Gastrocnemius medialis (tissue), 4 donors: ENCODE measurements around the gene PRX. TPM values are rescaled to one million over a fixed set of nuclear protein-coding genes. Genes with fewer than 3 reads are reported as not detected.

Source experiments
- ATAC-seq, 2 donors: fragments of 150-250 bp; one replicate each; pipeline ENCODE4 v1.9.1; 2016
- DNase-seq, 2 donors: peaks; one replicate each; pipeline ENCODE4 v3.0.0-alpha.2; 2019
- H3K27ac ChIP-seq, 4 donors: fragments of 200-600 bp; sonication (generic); 1 replicate in 1 of 4; 2 replicates in 3 of 4; pipeline ENCODE4 v1.5.1; 2016 to 2018; ENCODE audit warnings: mild to moderate bottlenecking in 2 of 4, moderate library complexity in 1 of 4
- H3K27me3 ChIP-seq, 3 donors: fragments of 200-600 bp; sonication (generic) in 2 of 3; 1 replicate in 1 of 3; 2 replicates in 2 of 3; pipeline versions ENCODE4 v1.5.1 to v1.6.0; 2016 to 2019; ENCODE audit warnings: mild to moderate bottlenecking in 1 of 3, moderate library complexity in 1 of 3
- H3K36me3 ChIP-seq, 2 donors: fragments of 200-600 bp; sonication (generic) in 1 of 2; one replicate each; pipeline ENCODE4 v1.5.1; 2017 to 2018
- H3K4me1 ChIP-seq, 2 donors: fragments of 200-600 bp; sonication (generic) in 1 of 2; one replicate each; pipeline ENCODE4 v1.5.1; 2016 to 2017; ENCODE audit warnings: mild to moderate bottlenecking in 2 of 2
- H3K4me3 ChIP-seq, 4 donors: fragments of 200-600 bp; sonication (generic) in 3 of 4; 1 replicate in 1 of 4; 2 replicates in 3 of 4; pipeline ENCODE4 v1.5.1; 2016 to 2019; ENCODE audit warnings: mild to moderate bottlenecking in 2 of 4
- H3K9me3 ChIP-seq, 3 donors: fragments of 200-600 bp; sonication (generic) in 2 of 3; 1 replicate in 1 of 3; 2 replicates in 2 of 3; pipeline ENCODE4 v1.5.1; 2016 to 2019
- CTCF ChIP-seq, 5 experiments: fragments of 450-650 bp in 3 of 5; fragments of 200-600 bp in 2 of 5; sonication (generic) in 2 of 5; IDR thresholded peaks in 4 of 5; conservative IDR thresholded peaks in 1 of 5; 1 replicate in 4 of 5; 2 replicates in 1 of 5; pipeline ENCODE4 v1.5.1; 2016 to 2019; ENCODE audit warnings: antibody characterized with exemption in 5 of 5, mild to moderate bottlenecking in 3 of 5, moderate library complexity in 3 of 5
- POLR2A ChIP-seq, 2 donors: fragments of 450-650 bp; IDR thresholded peaks; one replicate each; pipeline ENCODE4 v1.6.1; 2017; ENCODE audit warnings: antibody characterized with exemption in 2 of 2, mild to moderate bottlenecking in 2 of 2, moderate library complexity in 2 of 2
- in situ Hi-C, 4 donors: fragments of 200-750 bp; cut with MboI; loops; one replicate each; pipeline versions ENCODE4 v1.15.0 to v1.8.0; 2017; ENCODE audit warnings: low sequenced_read_pairs in 4 of 4
- intact Hi-C: fragments of 100-400 bp; cut with DNase I; formaldehyde crosslinking; loops from one replicate; pipeline ENCODE4 v1.15.1; 2023; ENCODE audit warnings: low total_unique reads
- total RNA-seq, 4 donors: library from RNA; depleted of rRNA; stranded (reverse); fragments of >200 nt; gene quantifications; one replicate each; pipeline versions ENCODE4 v1.1.0 to v1.2.3, GENCODE V29; 2016

The PRX gene
- total RNA-seq, 4 donors from 2014 or later, result 2.4 to 4.2 (median 3.2) TPM

- ATAC-seq, result no peak
- H3K9me3 ChIP-seq, result no peaks in the 10 kb centered on the region
- TF ChIP-seq CTCF (IDR thresholded peaks at IDR 0.05 in 4 of 5, conservative IDR thresholded peaks at IDR 0.05 in 1 of 5) (no peak), POLR2A (IDR thresholded peaks at IDR 0.05) (no peak)
These were observed 46.2 kb downstream of the PRX start for GRCh38 chr19:40366697-40367561.

DNA sequence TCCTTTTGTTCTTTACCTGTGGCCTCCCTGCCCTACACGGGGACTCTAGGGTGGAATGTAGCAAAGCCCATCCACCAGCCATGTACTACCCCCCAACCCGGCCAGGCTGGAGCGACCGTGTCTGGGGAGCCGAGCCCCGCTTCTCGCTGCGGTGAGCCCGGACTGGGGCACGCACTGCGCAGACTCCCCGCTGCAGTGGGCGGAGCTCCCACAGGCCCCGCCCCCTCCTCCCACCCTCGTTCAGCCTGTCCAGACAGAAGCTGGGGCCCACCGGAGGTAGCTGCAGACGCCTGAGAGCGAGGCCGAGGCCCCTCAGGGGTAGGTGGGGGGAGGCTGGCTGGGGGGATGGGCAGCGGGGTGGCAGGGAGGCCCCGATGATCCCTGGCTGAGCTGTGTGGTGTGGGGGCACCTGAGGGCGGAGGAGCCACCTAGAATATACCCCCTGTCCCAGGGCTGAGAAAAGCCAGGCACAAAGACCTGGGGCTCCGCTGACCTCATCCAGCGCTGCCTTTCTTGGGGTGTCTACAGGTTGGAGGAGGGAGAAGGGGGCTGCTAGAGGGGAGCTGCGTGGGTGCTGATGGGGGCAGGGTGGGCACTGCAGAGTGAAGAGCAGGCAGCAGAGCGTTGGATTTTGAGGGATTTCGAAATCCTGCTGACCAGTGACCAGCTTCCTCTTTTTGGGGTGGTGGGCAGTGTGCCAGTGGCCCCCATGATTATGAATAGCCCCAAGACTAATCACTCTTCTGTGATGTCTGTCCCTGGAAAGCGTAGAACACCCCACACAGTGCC, 47.4 kb downstream of the PRX start:
- Histone ChIP-seq H3K27ac (no peak overlapping the region), H3K4me1 (peaks cover 8 to 10% of the 10 kb centered on the region in 2 donors), H3K27me3 (no peaks in the 10 kb centered on the region), H3K4me3 (peak overlapping the region in 2 of 4 donors; percentile 21 to 29), H3K9me3 (no peaks in the 10 kb centered on the region), H3K36me3 (peaks cover 0 to 15% of the 10 kb centered on the region in 2 donors)
- peak in 1 of 2 donors; percentile 30 for DNase-seq
- in situ Hi-C loops, result no loop called here
- ATAC-seq, result peak in 1 of 2 donors; percentile 20
- TF ChIP-seq POLR2A (IDR thresholded peaks at IDR 0.05) (no peak), CTCF (IDR thresholded peaks at IDR 0.05 in 4 of 5, conservative IDR thresholded peaks at IDR 0.05 in 1 of 5) (no peak)
- intact Hi-C loops, result no loop called here

More at GRCh38 chr19:40366697-40367561, 46.2 kb downstream of the PRX start:
- in situ Hi-C loops, result no loop called here
- DNase-seq, result no peak
- intact Hi-C loops, result no loop called here
- H3K27me3 ChIP-seq, result no peaks in the 10 kb centered on the region
- H3K4me3 ChIP-seq, result no peak overlapping the region
- H3K36me3 ChIP-seq, result peaks cover 0 to 26% of the 10 kb centered on the region in 2 donors
- H3K27ac ChIP-seq, result peak overlapping the region in 2 of 4 donors; percentile 35 to 45
- peaks cover 8 to 10% of the 10 kb centered on the region in 2 donors for H3K4me1 ChIP-seq

- Histone ChIP-seq H3K9me3 (no peaks in the 10 kb centered on the region), H3K4me1 (peaks cover 8 to 10% of the 10 kb centered on the region in 2 donors), H3K27ac (no peak overlapping the region), H3K27me3 (no peaks in the 10 kb centered on the region), H3K36me3 (peaks cover 0 to 7% of the 10 kb centered on the region in 2 donors), H3K4me3 (no peak overlapping the region)
- DNase-seq, result no peak
- no peak for TF ChIP-seq CTCF (IDR thresholded peaks at IDR 0.05 in 4 of 5, conservative IDR thresholded peaks at IDR 0.05 in 1 of 5)
- TF ChIP-seq POLR2A (IDR thresholded peaks at IDR 0.05), result no peak
- intact Hi-C loops (no loop called here), in situ Hi-C loops (no loop called here)
- ATAC-seq, result no peak
These were observed 48.2 kb downstream of the PRX start for GRCh38 chr19:40365010-40365409.

- in situ Hi-C loops, result no loop called here
- no peak overlapping the region for H3K27ac ChIP-seq
These were observed 50.1 kb downstream of the PRX start for GRCh38 chr19:40363069-40363468.

More at GRCh38 chr19:40363069-40363468, 50.1 kb downstream of the PRX start:
- Histone ChIP-seq H3K4me1 (peaks cover 7 to 8% of the 10 kb centered on the region in 2 donors), H3K36me3 (peaks cover 0 to 13% of the 10 kb centered on the region in 2 donors), H3K4me3 (no peak overlapping the region), H3K27me3 (no peaks in the 10 kb centered on the region), H3K9me3 (no peaks in the 10 kb centered on the region)
- TF ChIP-seq POLR2A (IDR thresholded peaks at IDR 0.05) (no peak), CTCF (IDR thresholded peaks at IDR 0.05 in 4 of 5, conservative IDR thresholded peaks at IDR 0.05 in 1 of 5) (no peak)
- ATAC-seq, result no peak
- intact Hi-C loops, result no loop called here
- no peak for DNase-seq
